Testis (tissue), 3 donors: Measurements from ENCODE around the gene FOSB. TPM values are rescaled to one million over a fixed set of nuclear protein-coding genes. Genes with fewer than 3 reads are reported as not detected.

ENCODE experiments used
- DNase-seq: peaks from one replicate; pipeline ENCODE4 v3.0.0-alpha.2; 2019
- H3K27ac ChIP-seq, 2 donors: fragments of 200-600 bp; sonication (generic); one replicate each; pipeline ENCODE4 v1.5.1; 2019
- H3K27me3 ChIP-seq: fragments of 200-600 bp; sonication (generic); one replicate; pipeline ENCODE4 v1.5.1; 2019
- H3K36me3 ChIP-seq: fragments of 200-600 bp; sonication (generic); one replicate; pipeline ENCODE4 v1.5.1; 2017; ENCODE audit warnings: low read depth; ENCODE audit errors: missing control alignments
- H3K4me1 ChIP-seq: fragments of 200-600 bp; sonication (generic); one replicate; pipeline ENCODE4 v1.5.1; 2019
- H3K4me3 ChIP-seq, 2 donors: fragments of 200-600 bp; sonication (generic); one replicate each; pipeline ENCODE4 v1.5.1; 2017 to 2019
- H3K9me3 ChIP-seq: fragments of 200-600 bp; sonication (generic); one replicate; pipeline ENCODE4 v1.5.1; 2017
- POLR2A ChIP-seq: fragments of 450-650 bp; IDR thresholded peaks from one replicate; pipeline ENCODE4 v1.6.1; 2017; ENCODE audit warnings: antibody characterized with exemption, mild to moderate bottlenecking, moderate library complexity
- WGBS, 2 donors: methylation state at CpG; one replicate each; pipeline ENCODE4 v1.1.5; 2018; 5-methylcytosine and 5-hydroxymethylcytosine counted together
- intact Hi-C: fragments of 100-400 bp; cut with DNase I; formaldehyde crosslinking; loops from one replicate; pipeline ENCODE4 v1.15.1; 2023; ENCODE audit warnings: low total_unique reads
- polyA plus RNA-seq: library from polyadenylated mRNA; stranded (reverse); fragments of 350-450 nt; fragmentation: Illumina TruSeq; extraction: RNeasy Lipid Tissue Mini Kit (QIAGEN cat#74804); gene quantifications from one replicate; pipeline ENCODE4 v1.2.3, GENCODE V29; 2014; ENCODE audit warnings: low read depth, low replicate concordance; ENCODE audit not compliant: insufficient read depth
- total RNA-seq, 2 donors: library from RNA; depleted of rRNA; stranded (reverse); fragments of >200 nt; gene quantifications; one replicate each; pipeline ENCODE4 v1.2.3, GENCODE V29; 2016
- TF ChIP-seq, protein P1 (sequence below), 3 experiments: fragments of 450-650 bp in 2 of 3; fragments of 200-600 bp in 1 of 3; sonication (generic) in 1 of 3; IDR thresholded peaks; one replicate each; pipeline ENCODE4 v1.5.1; 2016 to 2019; ENCODE audit warnings: antibody characterized with exemption in 3 of 3, mild to moderate bottlenecking in 2 of 3, moderate library complexity in 1 of 3

FOSB gene
- total and polyA plus RNA-seq, 3 donors from 2014 or later, result 1.2 to 22.7 (median 3.9) TPM

DNA sequence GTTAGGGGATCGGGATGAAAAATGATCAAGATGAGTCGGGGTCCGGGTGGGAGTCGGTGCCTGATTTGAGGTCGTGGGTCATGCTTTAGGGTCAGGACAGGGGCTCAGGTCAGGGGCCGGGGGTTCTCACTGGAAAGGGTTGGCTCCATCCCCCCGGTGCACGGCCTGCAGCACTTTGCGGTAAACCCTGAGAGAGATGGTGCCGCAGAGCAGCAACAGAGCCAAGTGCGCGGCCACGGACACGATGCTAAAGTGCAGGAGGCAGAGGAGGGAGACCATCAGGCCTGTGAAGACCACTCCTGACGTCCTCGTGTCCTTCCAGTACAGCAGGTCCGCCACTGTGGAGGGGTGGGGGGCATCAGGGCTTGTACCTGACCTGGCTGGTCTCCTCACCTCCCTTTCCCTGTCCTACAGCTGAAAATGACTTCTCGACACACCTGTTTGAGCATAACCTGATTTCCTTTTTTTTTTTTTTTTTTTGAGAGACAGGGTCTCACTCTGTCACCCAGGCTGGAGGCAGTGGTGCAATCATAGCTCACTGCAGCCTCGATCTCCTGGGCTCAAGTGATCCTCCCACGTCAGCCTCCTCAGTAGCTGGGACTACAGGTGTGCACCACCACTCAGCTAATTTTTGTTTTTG lies 21.5 kb downstream of the FOSB start:
- WGBS, 2 donors, result 90% methylated on average over 20 of the region's 20 CpGs
- Histone ChIP-seq H3K4me1 (peaks cover 10% of the 10 kb centered on the region), H3K36me3 (no peaks in the 10 kb centered on the region), H3K27me3 (no peaks in the 10 kb centered on the region), H3K9me3 (no peaks in the 10 kb centered on the region), H3K4me3 (no peak overlapping the region), H3K27ac (no peak overlapping the region)
- TF ChIP-seq, protein P1, sequence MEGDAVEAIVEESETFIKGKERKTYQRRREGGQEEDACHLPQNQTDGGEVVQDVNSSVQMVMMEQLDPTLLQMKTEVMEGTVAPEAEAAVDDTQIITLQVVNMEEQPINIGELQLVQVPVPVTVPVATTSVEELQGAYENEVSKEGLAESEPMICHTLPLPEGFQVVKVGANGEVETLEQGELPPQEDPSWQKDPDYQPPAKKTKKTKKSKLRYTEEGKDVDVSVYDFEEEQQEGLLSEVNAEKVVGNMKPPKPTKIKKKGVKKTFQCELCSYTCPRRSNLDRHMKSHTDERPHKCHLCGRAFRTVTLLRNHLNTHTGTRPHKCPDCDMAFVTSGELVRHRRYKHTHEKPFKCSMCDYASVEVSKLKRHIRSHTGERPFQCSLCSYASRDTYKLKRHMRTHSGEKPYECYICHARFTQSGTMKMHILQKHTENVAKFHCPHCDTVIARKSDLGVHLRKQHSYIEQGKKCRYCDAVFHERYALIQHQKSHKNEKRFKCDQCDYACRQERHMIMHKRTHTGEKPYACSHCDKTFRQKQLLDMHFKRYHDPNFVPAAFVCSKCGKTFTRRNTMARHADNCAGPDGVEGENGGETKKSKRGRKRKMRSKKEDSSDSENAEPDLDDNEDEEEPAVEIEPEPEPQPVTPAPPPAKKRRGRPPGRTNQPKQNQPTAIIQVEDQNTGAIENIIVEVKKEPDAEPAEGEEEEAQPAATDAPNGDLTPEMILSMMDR (IDR thresholded peaks at IDR 0.05), result no peak
- intact Hi-C loops, result no loop called here
- no peak for DNase-seq

DNA sequence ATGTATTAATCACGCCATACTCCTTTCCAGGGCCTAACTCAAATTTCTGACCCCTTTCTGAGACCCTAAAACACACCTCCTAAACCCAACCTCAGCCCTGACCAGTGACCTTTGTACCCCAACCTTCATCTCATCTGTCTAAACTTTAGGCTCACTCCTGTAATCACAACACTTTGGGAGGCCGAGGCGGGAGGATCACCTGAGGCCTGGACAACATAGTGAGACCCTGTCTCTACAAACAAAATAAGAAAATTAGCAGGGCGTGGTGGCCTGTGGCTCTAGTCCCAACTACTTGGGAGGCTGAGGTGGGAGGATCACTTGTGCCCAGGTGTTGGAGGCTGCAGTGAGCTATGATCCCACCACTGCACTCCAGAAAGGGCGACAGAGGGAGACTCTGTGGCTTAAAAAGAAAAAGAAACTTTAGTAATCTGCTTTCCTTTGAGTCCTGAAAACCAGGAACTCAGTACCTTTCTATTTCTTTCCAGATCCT lies 24.4 kb downstream of the FOSB start:
- 60 to 90% methylated on average over 5 of the region's 5 CpGs for WGBS, 2 donors
- intact Hi-C loops, result no loop called here
- Histone ChIP-seq H3K27ac (no peak overlapping the region), H3K9me3 (no peaks in the 10 kb centered on the region), H3K4me1 (peaks cover 6% of the 10 kb centered on the region), H3K36me3 (no peaks in the 10 kb centered on the region), H3K27me3 (no peaks in the 10 kb centered on the region), H3K4me3 (no peak overlapping the region)
- DNase-seq, result no peak
- TF ChIP-seq, protein P1 (IDR thresholded peaks at IDR 0.05), result no peak
- no peak for TF ChIP-seq POLR2A

DNA sequence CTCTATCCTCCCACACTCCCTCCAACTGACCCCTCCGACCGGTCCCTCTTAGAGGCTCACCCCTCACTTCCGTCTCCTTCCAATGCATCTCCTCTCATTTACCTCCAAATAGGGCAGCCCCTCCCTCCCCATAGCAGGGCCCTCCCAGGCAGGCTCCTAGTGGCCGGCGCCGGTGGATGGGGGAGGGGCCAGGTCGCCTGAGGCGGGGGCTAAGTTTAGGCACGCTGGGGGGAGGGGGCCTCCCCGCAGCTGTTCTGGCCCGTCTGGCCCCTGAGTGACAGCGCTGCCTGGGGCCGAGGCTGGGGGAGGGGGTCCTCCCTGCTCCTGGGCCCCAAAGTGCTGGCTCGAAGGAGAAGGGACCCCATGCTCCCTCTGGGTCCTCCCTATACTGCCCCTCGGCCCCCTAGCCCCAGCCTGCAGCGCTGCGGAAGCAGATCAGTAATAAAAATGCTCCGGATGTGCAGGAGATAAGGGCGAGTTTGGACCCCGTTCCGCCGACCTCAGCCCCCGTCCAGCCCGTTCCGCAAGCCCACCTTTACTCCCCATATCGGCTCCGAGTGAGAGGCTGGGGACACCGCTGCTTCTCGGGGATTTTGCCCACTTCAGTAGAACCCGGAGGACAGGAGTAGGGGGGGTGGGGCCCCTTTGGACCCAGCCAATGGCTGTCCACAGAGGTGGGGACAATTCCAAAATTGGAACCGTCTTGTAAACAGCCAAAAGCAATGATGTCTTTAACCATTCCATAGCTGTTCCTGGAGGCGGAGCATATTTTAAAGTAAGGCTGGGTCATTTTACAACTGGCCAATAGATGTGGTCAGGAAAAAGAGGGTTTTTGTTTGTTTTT lies 25.1 kb downstream of the FOSB start:
- TF ChIP-seq, protein P1 (IDR thresholded peaks at IDR 0.05), result no peak
- TF ChIP-seq POLR2A, result no peak
- Histone ChIP-seq H3K27ac (no peak overlapping the region), H3K9me3 (no peaks in the 10 kb centered on the region), H3K36me3 (no peaks in the 10 kb centered on the region), H3K4me1 (peaks cover 6% of the 10 kb centered on the region), H3K4me3 (peak overlapping the region; percentile 43 to 56), H3K27me3 (no peaks in the 10 kb centered on the region)
- WGBS, 2 donors, result 5 to 8% methylated on average over 17 to 31 of the region's 32 CpGs
- no peak for DNase-seq
- intact Hi-C loops, result no loop called here

DNA sequence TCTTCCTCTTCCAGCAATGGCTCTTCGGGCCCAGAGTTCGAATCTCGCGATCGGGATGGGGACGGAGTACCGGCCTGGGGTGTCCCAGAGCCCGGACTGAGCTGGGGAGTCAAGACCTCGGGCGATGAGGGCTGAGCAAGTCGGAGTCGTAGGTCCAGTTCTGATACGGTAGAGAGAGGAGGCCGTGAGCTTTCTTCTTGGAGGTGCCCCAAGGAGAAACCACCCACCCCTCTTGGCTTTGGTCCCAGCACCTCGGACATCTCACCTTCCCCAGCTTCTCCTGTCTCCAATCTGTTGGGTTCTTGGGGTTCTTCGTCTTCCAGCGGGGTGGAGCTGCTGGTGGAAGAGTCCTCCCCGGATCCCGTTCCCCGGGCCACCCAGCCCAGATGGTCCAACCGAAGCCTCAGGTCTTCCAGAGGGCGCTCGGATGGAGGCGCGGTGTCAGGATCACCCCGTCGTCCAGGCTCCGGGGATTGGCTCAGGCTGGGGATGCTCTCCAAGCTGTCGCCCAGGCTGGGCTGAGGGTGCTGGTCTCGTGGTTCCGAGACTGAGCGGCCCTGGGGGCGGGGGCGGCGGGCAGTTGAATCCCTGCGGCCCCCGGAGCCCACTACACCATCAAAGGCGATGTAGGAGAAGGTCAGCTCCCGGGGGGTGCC lies 26.6 kb downstream of the FOSB start:
- Histone ChIP-seq H3K9me3 (no peaks in the 10 kb centered on the region), H3K4me3 (no peak overlapping the region), H3K36me3 (no peaks in the 10 kb centered on the region), H3K4me1 (peaks cover 6% of the 10 kb centered on the region), H3K27ac (no peak overlapping the region), H3K27me3 (no peaks in the 10 kb centered on the region)
- WGBS, 2 donors, result 54 to 84% methylated on average over 8 to 39 of the region's 39 CpGs
- no peak for DNase-seq
- intact Hi-C loops, result no loop called here
- TF ChIP-seq, protein P1 (IDR thresholded peaks at IDR 0.05), result no peak
- TF ChIP-seq POLR2A, result no peak
